SKM-1 (cell line): Measurements from ENCODE around the gene DCST2.

Experiments
- DNase-seq: peaks from one replicate; lab custom pipeline; 2025; ENCODE audit not compliant: unreplicated experiment; lab: John Stamatoyannopoulos, UW

DCST2 gene

GRCh38 chr1:155033524-155033923, at the start of gene DCST2, which contains the start of gene DCST1:
DCST2 (minus strand) TSS chr1:155033781; CDS start chr1:155033701, 80 bp downstream.
DCST1 (plus strand) TSS chr1:155033824; CDS start chr1:155034037, 213 bp downstream.
- DNase-seq: no peak

DNA sequence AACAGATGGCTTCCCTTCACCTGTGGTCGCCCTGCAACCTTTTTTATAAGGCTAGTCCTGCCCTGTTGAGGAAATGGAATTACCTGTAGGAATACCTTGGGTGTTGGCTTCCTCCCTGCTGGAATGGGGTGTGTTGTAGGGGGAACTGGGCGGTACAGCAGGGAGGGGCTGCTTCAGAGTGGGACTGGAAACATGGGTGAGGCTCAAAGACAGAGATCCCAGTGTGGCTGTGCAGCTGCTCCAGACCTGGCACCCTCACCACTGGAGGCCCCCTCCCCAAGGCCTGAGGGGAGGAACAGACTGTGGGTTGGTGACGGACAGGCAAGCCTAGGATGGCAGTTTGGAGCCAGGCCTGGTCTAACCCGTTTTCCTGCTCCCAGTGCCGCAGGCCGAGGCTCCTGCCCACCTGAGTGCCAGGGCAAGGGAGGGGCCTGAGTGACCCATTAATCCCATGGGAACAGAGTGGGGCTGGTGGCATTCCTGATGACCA, 49.5 kb upstream of the DCST2 start:
- no peak for DNase-seq

DNA sequence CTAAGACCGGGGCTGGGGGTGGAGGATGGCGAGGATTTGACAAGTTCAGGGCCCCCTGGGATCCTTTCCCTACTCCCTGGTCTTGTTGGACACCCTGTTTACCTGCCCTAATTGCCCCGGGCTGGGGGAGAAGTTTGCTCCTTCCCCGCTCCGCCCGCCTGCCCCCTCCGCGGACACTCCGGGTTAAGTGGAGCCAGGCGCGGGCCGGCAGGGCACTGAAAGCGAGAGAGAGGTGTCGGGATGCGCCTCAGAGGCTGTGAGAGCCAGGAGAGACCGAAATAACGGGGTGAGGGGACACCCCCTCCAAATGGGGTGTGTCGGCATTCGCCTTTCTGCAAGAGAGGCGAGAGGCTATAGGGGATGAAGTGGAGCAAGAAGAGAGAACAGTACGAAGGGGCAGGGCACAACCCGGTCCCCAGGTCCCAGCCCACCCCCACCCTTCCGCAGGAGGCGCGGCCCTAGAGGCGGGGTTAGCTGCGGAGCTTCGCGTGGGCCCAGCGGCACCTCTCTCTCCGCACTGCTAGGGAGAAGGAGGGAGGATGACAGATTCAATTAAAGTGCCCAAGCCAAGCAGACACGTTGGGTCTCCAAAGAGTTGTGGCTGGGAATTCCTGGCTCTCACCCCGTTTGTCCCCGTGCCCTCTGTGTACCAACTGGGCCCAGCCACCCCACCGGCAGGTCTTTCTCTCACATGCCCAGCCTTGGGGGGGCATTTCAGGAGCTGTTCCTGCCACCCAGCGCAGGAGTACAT, 48.9 kb upstream of the DCST2 start:
- DNase-seq: no peak

DNA sequence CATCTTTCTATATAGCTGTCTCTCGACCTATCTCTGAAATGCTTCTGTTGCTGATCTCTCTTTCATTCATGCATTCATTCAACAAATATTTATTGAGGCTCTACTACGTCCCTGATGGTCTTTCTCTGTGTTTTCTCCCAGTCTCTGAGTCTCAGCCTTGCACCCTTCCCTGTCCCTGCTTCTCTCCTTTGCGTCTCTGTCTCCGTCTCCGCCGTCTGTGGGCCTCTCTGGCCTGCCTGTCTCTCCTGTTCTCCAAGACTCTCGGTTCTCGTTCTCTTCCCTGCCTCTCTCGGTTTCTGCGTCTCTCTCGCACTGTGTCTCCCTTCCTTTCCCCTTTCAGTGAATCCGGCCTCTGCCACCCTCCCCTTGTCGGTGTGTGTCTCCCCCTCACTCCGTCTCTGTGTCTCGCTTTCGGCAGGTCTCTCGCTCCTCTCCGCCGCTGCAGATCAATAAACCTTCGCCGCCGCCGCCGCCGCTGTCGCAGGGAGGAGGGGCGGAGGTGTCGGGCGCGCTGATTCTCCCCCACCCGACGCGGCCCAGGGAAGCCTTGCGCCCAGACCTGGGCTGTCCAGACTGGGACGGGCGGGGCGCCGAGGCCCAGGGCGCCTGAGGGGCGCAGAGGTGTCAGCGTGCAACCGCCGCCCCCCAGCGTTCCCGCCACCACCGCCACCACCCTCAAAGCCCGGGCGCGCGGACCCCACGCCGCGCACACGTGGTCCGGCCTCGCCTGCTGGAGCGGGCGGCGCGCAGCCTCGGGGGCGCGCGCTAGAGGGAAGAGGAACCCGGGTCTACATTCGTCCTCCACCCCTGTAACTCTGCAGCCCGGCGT, 48.1 kb upstream of the DCST2 start:
- DNase-seq: no peak

DNA sequence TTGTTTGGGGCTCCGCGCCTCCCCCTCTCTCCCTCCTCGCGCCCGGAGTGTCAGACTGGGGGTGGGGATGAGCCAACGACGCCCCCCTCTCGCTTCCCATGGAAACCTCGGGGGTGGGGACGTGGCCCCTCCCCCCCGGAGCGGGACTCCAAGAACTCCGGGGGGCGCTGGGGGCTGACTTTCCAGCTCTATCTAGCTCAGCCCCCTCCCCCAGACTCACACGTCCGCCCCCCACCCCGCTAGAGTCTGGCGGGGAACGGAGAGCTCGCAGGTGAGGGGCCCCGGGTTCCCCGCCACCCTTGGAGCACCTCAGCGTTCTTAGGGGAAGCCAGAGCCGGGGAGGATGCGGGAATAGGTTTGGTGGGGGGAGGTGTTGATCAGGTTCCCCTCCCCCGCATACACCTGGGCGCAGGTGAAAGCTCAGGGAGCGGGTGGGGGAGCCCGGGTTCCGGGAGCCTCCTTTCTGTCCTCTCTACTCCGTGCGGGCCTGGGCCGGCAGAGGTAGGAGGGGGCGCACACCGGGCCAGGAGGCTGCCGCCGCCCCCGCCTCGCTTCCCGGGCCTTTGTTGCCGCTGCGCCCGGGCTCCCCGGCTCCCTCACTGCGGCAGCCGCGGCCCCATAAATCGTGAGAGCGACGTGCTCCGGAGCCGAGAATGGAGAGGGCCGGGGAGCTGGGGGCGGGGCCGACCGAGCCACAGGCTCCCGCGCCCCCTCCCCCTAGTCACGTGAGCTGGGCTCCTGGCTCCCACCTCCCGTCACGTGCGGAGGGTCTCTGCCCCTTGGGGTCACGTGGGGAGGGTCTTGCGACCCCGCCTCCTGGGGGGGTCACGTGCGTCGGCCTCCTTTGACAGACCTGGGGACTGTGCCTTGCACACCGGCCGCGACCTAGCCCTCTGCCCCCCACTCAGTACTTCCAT, 47.0 kb upstream of the DCST2 start:
- no peak for DNase-seq

- no peak for DNase-seq
These were observed 46.1 kb upstream of the DCST2 start for GRCh38 chr1:155079487-155080311.

- no peak for DNase-seq
These were observed 45.6 kb upstream of the DCST2 start for GRCh38 chr1:155079210-155079486.

GRCh38 chr1:155078469-155079209, 45.1 kb upstream of the DCST2 start, which contains the start of gene EFNA3:
EFNA3 (plus strand) TSS chr1:155078837; CDS start chr1:155078942, 105 bp downstream.
- DNase-seq: no peak

DNA sequence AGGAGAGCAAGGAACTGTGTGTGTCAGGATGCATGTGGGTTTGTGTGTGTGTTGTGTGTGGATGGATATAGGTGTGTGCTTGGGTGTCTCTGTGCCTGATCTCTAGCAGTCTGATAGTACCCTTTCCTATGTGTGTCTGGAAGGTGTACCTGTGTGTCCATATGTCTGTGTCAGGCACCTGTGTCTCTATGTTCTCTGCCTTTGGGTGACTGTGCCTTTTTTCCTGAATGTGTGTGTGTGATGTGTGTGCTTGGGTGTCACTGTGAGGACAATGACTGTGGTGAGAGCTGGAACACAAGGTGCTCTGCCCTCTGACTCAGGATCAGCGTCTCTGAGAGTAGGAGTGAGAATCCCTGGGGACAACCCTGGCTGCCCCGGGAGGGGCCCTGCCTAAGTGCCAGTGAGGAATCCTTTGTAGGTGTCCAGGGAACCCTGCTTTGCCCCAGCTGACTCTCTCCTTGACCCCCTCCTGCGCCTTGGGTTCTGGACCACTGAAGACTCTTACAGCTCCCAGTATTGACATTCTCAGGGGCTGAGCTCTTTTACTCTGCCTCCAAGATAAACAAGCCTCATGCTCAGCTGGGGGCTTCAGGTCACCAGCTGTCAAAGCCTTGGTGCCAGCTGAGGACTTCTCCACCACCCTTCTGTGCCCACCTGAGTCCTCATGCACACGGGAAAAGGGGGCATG, 44.3 kb upstream of the DCST2 start:
- DNase-seq: no peak

DNA sequence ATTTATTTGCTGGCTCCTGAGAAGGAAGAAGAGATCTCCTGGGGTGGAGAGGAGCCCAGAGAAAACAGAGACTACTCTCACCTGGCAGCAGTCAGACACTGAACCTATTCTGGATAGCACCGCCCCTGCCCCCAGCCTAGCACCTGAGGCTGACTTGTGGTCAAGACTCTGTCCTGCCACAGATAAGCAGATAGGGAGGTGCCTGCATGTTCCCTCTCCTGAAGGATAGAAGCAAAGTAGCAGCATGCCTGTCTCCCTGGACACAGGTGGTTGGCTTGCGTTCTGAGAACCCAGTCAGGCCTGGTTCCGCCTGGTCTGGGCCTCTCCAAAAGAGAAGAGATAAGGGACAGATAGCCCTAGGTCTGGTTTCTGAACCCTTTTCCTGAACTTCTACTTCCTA, 43.8 kb upstream of the DCST2 start:
- DNase-seq: no peak

DNA sequence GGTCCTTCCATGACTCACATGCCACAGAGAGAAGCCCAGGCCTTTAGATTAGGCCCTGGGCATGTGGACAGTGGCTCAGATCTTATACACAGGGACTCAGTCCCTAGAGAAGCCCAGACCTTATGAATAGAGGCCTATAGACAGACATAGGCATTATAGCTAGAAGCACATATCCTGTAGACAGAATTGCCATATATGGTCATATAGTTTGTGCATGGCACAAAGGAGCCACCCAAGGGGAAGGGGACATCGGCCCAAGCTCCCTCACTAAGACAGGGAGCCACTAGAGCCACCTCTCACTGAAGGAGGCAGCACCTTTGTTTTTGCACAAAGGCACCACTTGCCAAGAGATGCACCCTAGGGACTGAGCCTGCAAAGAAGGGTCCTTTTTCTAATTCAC, 42.8 kb upstream of the DCST2 start:
- DNase-seq: no peak

DNA sequence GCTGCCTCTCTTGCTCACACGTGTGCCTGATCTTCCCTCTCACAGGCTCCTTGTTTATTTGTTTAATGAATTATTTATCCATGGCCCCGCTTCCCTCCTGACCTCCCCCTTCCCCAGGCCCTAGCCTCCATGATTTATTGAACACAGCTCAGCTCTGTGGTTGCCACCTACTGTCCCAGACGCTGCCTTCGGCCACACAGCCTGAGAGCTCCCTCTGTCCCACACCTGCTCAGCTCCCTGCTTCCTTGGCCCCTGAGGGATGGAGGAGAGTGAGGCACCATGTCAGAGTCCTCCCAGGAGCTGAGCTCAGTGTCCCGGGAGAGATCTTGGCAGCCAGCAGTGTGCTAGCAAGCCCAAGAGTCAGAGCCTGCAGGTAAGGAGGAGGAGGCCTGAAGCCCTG, 42.0 kb upstream of the DCST2 start:
- no peak for DNase-seq

DNA sequence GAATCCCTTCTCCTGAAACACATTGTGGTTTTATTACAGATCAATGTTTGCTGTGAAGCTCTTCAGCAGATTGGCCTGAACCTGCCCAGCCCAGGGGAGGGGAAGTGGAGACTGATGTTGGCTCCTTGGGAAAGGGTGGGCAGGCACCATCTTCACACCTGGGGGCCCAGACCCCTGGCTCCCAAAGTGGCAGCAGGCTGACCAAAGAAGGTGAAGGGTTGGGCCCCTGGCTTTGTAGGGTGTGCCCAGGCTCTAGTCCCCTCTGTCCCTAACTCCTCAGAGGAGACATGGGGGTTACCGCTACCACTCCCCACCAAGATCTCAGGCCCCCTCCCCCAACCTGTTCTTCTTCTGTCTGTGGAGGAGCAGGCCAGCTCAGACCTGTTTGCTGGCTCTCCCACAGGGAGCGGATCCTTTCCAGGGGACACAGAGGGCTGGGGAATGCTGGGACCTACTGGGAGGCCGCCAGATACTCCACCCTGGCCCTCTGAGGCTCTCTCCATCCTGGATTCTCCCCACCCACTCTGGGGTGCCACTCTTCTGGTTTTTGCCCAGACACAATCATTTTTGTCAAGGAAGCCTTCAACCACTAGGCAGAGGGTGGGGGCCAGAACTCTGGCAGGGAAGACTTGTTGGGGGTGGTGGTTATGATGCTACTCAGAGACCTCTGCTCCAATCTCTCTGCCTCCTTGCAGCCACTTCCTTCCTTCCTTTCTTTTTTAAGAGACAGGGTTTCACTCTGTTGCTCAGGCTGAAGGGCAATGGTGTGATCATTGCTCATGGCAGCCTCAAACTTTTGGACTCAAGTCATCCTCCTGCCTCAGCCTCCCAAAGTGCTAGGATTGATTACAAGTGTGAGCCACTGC, 40.0 kb upstream of the DCST2 start:
- DNase-seq: no peak

DNA sequence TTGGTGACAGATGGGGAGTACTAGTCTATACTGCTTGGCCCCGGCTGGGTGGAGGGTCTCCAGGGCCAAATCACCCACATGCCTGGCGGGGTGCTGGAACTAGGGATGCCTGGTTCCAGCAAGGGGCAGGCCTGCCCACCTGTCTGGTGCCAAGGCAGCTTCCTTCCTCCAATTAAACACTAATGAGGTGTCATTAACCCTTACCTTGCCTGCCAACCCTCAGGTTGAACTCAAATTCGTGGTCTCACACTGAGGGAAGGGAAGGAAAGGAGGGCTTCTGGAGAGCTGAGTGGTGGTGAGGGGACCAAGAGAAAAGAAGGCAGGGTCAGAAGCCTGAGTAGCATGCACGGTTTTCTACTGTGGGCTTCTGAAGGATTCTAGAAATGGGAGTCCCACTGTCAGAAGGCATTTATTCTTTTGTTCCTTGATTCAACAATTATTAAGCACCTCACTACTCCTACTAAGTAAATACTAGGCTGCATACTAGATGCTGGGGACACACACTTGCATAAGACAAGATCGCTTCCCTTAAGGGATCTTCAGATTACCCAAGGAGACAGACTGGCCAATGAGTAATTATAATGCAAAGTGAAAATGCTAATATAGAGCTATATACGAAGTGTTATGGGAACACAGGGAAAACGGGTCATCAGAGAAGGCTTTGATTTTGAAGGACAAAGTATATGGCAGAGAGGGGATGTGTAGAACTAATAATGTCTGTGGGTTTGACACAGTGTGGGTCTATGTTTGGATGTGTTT, 39.1 kb upstream of the DCST2 start:
- no peak for DNase-seq

GRCh38 chr1:155071701-155072100, 38.1 kb upstream of the DCST2 start:
- no peak for DNase-seq

DNA sequence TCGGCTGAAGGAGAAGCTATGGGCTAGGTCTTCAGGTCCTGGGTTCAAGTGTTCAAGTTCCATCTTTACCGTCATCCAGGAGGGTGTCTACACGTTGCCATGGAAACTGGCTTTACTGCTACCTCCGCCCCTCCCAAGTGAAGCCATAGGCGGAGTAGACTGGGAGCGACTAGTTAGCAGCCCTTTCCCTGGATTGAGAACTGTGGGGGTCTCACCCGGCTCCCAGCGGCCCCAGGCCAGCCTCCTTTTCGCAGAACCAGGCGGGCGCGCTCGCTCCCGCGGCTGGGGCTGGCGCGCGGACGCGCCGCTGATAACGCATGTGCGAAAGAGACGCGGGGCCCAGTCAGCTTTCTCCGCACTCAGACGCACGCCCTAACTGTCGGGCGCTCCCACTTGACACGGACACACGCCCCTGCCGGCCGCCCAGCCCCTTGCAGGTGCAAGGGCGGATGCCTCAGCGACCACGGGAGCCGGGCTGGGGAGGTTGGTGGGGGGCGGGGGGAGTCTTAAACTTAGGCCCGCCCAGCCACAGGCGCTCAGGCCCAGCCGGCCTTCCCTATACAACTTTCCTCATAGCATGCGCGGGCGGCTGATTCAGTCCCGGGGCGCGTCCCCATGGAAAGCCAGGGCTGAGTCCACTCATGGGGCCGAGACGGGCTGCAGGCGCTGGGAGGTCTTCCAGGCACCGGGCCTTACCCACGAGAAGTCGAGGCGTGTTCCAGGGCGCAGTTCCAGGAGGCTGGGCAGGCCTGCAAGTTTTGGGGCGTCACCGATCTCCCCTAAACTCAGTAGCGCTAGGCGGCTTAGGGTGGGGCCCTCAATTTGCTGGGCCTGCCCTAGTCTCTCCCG, 37.4 kb upstream of the DCST2 start:
- DNase-seq: no peak
